Measurements from ENCODE around the gene KATNIP.

KATNIP gene

GRCh38 chr16:27583634-27584033 is 33.7 kb downstream of the KATNIP start:
- no peak for DNase-seq (ENCODE audit: low read depth)

GRCh38 chr16:27585200-27585599 is 35.3 kb downstream of the KATNIP start:
- DNase-seq (ENCODE audit: low read depth) = no peak

- no peak for DNase-seq (ENCODE audit: low read depth)
Measured at GRCh38 chr16:27586711-27587110, 36.8 kb downstream of the KATNIP start.

GRCh38 chr16:27588057-27588456 is 38.1 kb downstream of the KATNIP start:
- DNase-seq (ENCODE audit: low read depth) = no peak

- no peak for DNase-seq (ENCODE audit: low read depth)
Measured at GRCh38 chr16:27591837-27592236, 41.9 kb downstream of the KATNIP start.

- no peak for DNase-seq (ENCODE audit: low read depth)
Measured at GRCh38 chr16:27595475-27595874, 45.5 kb downstream of the KATNIP start.

- DNase-seq (ENCODE audit: low read depth) = no peak
Measured at GRCh38 chr16:27595993-27596392, 46.0 kb downstream of the KATNIP start.

GRCh38 chr16:27596411-27596810 is 46.5 kb downstream of the KATNIP start:
- DNase-seq (ENCODE audit: low read depth) = no peak

- DNase-seq (ENCODE audit: low read depth) = no peak
Measured at GRCh38 chr16:27597361-27597760, 47.4 kb downstream of the KATNIP start.

GRCh38 chr16:27598220-27598619 is 48.3 kb downstream of the KATNIP start:
- DNase-seq (ENCODE audit: low read depth) = no peak

GRCh38 chr16:27598931-27599565 is 49.1 kb downstream of the KATNIP start:
- DNase-seq (ENCODE audit: low read depth) = no peak

- no peak for DNase-seq (ENCODE audit: low read depth)
Measured at GRCh38 chr16:27599606-27600005, 49.7 kb downstream of the KATNIP start.
